GM21825 (cell line): ENCODE measurements around the gene BMP8B.
A peak's percentile ranks its signal among the peaks of the same experiment; 100 is the strongest.
"Not testable (repeated sequence)": the region's sequence is repeated elsewhere in the genome, so short reads cannot be mapped to it uniquely, and the experiment has no call there.

Source experiments
- ATAC-seq: cut with Tn5 transposase; IDR thresholded peaks from one replicate; pipeline ENCODE4 v1.9.1; 2021; ENCODE audit warnings: mild to moderate bottlenecking, moderate library complexity; ENCODE audit not compliant: unreplicated experiment

Gene BMP8B, protein sequence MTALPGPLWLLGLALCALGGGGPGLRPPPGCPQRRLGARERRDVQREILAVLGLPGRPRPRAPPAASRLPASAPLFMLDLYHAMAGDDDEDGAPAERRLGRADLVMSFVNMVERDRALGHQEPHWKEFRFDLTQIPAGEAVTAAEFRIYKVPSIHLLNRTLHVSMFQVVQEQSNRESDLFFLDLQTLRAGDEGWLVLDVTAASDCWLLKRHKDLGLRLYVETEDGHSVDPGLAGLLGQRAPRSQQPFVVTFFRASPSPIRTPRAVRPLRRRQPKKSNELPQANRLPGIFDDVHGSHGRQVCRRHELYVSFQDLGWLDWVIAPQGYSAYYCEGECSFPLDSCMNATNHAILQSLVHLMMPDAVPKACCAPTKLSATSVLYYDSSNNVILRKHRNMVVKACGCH

GRCh38 chr1:39788758-39789570 is at the start of gene BMP8B:
Gene BMP8B (minus strand): TSS chr1:39788865. CDS start chr1:39788485, 380 bp downstream.
- peak; percentile 65 for ATAC-seq

GRCh38 chr1:39836595-39837110 is 48.0 kb upstream of the BMP8B start:
- no peak for ATAC-seq

DNA sequence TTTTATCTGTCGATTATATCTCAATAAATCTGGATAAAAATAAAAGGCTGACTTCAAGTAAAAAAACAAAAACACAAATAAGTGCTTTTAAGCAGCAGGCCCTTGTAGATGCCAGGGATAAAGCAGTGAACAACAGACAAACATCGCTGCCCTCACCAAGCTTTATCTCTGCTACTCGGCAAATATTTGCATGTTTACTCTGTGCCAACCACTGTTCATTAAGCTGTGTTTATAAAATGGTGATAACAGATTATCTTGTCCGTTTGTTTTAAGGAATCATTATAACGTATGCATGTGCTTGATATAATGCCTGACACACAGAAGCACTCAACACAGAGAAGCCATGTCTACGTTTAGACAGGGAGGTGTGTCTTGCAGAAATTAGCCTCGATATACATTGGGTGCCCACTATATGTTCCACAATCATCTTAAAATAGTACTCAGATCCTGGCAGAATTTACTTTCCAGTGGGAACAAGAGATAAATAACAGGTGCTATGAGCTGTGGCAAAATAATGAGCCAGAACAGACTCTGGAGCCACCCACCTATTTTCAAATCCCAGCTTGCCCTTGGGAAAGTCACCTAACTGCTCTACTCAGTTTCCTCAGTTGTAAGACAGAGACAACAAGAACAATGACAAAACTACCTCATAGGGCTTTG is 47.4 kb upstream of the BMP8B start:
- ATAC-seq = no peak

DNA sequence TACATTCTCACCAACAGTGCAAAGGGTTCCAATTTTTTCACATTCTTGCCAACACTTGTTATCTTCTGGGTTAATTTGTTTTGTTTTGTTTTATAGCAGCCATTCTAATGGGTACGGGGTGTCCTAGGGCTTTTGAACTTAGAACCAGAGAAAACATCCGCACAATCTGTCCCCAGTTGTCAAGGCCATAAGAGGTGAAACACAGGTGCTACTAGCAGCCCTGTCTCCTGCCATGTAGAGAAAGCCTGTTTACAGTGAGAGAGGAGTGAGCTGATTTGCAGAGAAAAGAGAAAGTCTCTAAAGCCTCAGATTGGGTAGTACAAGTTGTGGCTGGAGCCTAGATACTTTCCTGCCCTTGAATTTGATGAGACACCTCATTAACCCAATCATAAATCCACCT is 46.4 kb upstream of the BMP8B start:
- ATAC-seq = no peak

DNA sequence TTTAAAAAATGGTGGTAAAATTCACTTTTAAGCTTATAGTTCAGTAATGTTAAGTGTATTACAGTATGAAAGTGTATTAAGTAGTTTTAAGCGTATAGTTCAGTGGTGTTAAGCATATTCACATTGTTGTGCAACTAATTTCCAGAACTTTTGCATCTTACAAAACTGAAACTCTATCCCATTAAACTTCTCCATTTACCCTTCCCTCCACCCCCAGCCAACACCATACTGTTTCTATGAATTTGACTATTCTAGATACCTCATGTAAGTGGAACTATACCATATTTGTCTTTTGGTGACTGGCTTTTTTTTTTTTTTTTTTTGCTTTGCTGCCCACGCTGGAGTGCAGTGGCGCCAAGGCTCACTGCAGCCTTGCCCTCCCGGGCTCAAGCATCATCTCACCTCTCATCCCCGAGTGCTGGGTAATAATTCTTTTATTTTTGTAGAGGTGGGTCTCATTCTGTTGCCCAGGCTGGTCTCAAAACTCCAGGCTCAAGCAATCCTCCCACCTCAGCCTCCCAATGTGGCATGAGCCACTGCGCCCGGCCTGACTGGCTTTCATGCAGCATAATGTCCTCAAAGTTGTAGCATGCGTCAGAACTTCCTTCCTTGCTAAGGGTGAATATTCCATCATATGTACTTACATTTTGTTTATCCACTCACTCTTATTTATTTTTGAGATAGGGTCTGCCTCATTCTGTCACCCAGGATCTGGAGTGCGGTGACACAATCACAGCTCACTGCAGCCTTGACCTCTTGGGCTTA is 45.1 kb upstream of the BMP8B start:
- no peak for ATAC-seq

GRCh38 chr1:39833121-39833520 is 44.5 kb upstream of the BMP8B start:
- no peak for ATAC-seq

DNA sequence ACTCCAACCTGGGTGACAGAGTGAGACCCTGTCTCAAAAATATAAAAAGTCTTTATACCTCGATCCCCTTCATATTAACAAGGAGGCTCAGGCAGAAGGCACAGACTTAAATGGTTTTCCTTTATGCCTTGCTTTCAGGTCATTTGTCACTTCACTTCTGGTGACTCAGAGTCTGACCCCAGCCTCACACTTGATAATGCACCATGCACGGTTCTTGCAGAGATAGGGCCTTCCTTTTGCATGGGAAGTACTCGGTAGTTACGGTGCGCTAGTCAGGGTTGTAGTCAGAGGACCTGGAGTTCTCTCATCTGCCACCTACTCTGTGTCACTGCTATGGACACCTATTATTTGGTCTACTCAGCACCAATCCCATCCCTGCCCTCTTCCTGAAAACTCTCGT is 43.6 kb upstream of the BMP8B start:
- ATAC-seq = no peak

DNA sequence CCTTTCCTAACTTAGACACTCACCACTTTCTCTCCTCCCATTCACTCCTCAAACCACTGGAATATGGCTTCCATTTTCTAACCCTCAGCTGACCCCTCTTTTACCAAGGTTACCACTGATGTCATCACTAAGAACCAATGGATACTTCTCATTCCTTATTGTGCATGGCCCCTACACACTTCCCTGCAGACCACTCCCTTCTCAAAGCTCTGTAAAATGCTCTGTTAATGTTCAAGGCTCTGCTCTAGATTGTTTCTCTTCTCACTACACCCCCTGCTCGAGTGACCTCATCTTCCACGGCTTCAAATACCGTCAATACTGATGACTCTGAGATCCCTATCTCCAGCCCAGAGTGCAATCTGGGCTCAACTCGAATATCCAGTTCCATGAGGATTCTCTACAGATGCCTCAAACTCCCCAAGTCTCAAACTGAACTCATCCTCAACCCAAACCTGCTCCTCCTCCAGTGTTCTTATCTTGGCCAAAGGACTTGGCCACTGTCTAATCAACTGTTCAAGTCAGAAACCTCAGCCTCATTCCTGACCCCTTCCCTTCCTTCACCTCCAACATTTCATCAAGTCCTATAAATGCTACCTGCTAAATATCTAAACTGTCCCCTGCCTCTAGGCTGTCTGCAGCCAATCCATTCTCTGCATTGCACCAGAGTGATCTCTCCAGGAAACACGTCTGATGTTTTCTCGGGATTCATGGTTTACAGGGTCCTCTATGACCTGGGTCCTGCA is 41.3 kb upstream of the BMP8B start:
- ATAC-seq = no peak

DNA sequence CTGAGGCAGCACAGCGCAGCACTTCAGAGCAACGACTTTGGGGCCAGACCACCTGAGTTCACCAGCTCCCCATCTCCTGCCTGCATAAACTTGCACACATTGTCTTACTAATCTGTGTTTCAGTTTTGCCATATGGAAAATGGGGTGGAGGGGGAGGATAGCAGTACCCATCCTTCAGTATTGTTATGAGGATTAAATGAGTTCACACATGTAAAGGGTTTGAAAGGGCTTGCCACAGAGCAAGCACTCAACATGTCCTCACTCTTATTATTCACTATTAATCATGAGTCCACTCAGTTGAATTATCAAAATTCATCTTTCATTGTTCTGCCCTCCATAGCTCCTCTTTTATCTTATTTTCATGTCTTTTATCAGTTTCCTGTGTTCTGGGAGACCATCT is 40.1 kb upstream of the BMP8B start:
- ATAC-seq = no peak

DNA sequence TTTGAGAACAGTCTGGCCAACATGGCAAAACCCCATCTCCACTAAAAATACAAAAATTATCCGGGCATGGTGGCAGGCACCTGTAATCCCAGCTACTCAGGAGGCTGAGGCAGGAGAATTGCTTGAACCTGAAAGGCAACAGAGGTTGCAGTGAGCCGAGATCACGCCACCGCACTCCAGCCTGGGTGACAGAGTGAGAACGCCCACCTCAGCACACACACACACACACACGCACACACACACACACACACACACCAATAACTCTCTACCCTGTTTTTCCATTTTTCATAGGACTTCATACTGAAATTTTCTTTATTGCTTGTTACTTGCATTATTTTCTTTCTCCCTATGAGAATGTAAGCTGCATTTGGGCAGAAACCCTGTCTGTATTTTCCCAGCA is 39.6 kb upstream of the BMP8B start:
- ATAC-seq = not testable (repeated sequence)

GRCh38 chr1:39827201-39827600 is 38.5 kb upstream of the BMP8B start:
- ATAC-seq = no peak

DNA sequence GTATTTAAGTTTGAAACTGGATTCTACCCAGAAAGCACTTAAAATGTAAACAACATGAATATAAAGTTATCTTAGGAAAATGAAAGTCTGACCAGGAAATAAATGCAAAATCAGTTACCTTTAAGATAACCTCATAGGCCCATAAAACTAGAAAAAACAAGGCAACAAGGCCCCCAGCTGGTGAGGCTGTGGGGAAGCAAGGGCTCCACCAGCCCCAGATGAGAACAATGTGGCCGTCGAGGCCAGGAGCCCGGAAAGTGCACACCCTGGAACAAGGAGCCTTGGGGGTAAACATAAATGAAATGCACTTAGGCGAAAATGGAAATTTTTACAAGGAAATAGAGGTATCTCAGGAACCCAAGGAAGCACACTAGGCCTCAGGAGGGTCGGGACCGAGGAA is 37.9 kb upstream of the BMP8B start:
- ATAC-seq = no peak

- peak; percentile 54 for ATAC-seq
Observed at GRCh38 chr1:39825432-39825941, 36.8 kb upstream of the BMP8B start.

- not testable (repeated sequence) for ATAC-seq
Observed at GRCh38 chr1:39823450-39823849, 34.8 kb upstream of the BMP8B start.

- ATAC-seq = no peak
Observed at GRCh38 chr1:39822146-39822545, 33.5 kb upstream of the BMP8B start.

GRCh38 chr1:39819091-39819812 is 30.6 kb upstream of the BMP8B start:
- ATAC-seq = no peak

GRCh38 chr1:39818482-39818881 is 29.8 kb upstream of the BMP8B start:
- no peak for ATAC-seq

GRCh38 chr1:39817091-39817932 is 28.6 kb upstream of the BMP8B start:
- ATAC-seq = peak; percentile 72
